ENCODE data around the gene CMYA5. TPM values are rescaled to one million over a fixed set of nuclear protein-coding genes. Genes with fewer than 3 reads are reported as not detected.

Gene CMYA5
- total RNA-seq, 1 donor from 2014 or later = 0.74 TPM

- Mint-ChIP-seq H3K4me1 (ENCODE audit: low read depth, unreplicated experiment) (no peaks in the 10 kb centered on the region), H3K4me3 (ENCODE audit: unreplicated experiment) (no peak overlapping the region), H3K9me3 (ENCODE audit: unreplicated experiment) (no peaks in the 10 kb centered on the region), H3K36me3 (ENCODE audit: unreplicated experiment) (no peaks in the 10 kb centered on the region), H3K27ac (ENCODE audit: unreplicated experiment) (no peak overlapping the region), H3K27me3 (ENCODE audit: unreplicated experiment) (peaks cover 2% of the 10 kb centered on the region)
- DNase-seq = no peak
- TF ChIP-seq CTCF (IDR thresholded peaks at IDR 0.05; ENCODE audit: partially characterized antibody, unreplicated experiment) = no peak
Observed at GRCh38 chr5:79841172-79841571, 151.5 kb downstream of the CMYA5 start.

- H3K27ac Mint-ChIP-seq (ENCODE audit: unreplicated experiment) = no peak overlapping the region
- H3K4me3 Mint-ChIP-seq (ENCODE audit: unreplicated experiment) = no peak overlapping the region
- no peaks in the 10 kb centered on the region for H3K9me3 Mint-ChIP-seq (ENCODE audit: unreplicated experiment)
- no peak for TF ChIP-seq CTCF (IDR thresholded peaks at IDR 0.05; ENCODE audit: partially characterized antibody, unreplicated experiment)
- no peak for DNase-seq
- H3K36me3 Mint-ChIP-seq (ENCODE audit: unreplicated experiment) = no peaks in the 10 kb centered on the region
- H3K4me1 Mint-ChIP-seq (ENCODE audit: low read depth, unreplicated experiment) = no peaks in the 10 kb centered on the region
- peaks cover 2% of the 10 kb centered on the region for H3K27me3 Mint-ChIP-seq (ENCODE audit: unreplicated experiment)
Observed at GRCh38 chr5:79842006-79842881, 152.6 kb downstream of the CMYA5 start.

GRCh38 chr5:79842991-79843390 lies 153.4 kb downstream of the CMYA5 start:
- peaks cover 3% of the 10 kb centered on the region for H3K36me3 Mint-ChIP-seq (ENCODE audit: unreplicated experiment)
- peaks cover 2% of the 10 kb centered on the region for H3K27me3 Mint-ChIP-seq (ENCODE audit: unreplicated experiment)
- no peaks in the 10 kb centered on the region for H3K4me1 Mint-ChIP-seq (ENCODE audit: low read depth, unreplicated experiment)
- no peak overlapping the region for H3K4me3 Mint-ChIP-seq (ENCODE audit: unreplicated experiment)
- H3K9me3 Mint-ChIP-seq (ENCODE audit: unreplicated experiment) = peaks cover 2% of the 10 kb centered on the region
- DNase-seq = no peak
- no peak overlapping the region for H3K27ac Mint-ChIP-seq (ENCODE audit: unreplicated experiment)
- no peak for TF ChIP-seq CTCF (IDR thresholded peaks at IDR 0.05; ENCODE audit: partially characterized antibody, unreplicated experiment)

GRCh38 chr5:79843450-79844388 lies 154.1 kb downstream of the CMYA5 start:
- Mint-ChIP-seq H3K4me1 (ENCODE audit: low read depth, unreplicated experiment) (no peaks in the 10 kb centered on the region), H3K27ac (ENCODE audit: unreplicated experiment) (no peak overlapping the region), H3K9me3 (ENCODE audit: unreplicated experiment) (peaks cover 2% of the 10 kb centered on the region), H3K27me3 (ENCODE audit: unreplicated experiment) (peaks cover 2% of the 10 kb centered on the region), H3K36me3 (ENCODE audit: unreplicated experiment) (peaks cover 3% of the 10 kb centered on the region), H3K4me3 (ENCODE audit: unreplicated experiment) (no peak overlapping the region)
- no peak for TF ChIP-seq CTCF (IDR thresholded peaks at IDR 0.05; ENCODE audit: partially characterized antibody, unreplicated experiment)
- DNase-seq = no peak

All from glutamatergic neuron (in vitro differentiated cells).